IPS DF 19.7 (cell line): ENCODE results near the gene MYO1E.
"Not testable (repeated sequence)": the region's sequence is repeated elsewhere in the genome, so short reads cannot be mapped to it uniquely, and the experiment has no call there.

ENCODE experiments used
- DNase-seq: peaks from one replicate; pipeline ENCODE4 v3.0.0-alpha.2; 2013; ENCODE audit warnings: low read depth, low spot score

The MYO1E gene

DNA sequence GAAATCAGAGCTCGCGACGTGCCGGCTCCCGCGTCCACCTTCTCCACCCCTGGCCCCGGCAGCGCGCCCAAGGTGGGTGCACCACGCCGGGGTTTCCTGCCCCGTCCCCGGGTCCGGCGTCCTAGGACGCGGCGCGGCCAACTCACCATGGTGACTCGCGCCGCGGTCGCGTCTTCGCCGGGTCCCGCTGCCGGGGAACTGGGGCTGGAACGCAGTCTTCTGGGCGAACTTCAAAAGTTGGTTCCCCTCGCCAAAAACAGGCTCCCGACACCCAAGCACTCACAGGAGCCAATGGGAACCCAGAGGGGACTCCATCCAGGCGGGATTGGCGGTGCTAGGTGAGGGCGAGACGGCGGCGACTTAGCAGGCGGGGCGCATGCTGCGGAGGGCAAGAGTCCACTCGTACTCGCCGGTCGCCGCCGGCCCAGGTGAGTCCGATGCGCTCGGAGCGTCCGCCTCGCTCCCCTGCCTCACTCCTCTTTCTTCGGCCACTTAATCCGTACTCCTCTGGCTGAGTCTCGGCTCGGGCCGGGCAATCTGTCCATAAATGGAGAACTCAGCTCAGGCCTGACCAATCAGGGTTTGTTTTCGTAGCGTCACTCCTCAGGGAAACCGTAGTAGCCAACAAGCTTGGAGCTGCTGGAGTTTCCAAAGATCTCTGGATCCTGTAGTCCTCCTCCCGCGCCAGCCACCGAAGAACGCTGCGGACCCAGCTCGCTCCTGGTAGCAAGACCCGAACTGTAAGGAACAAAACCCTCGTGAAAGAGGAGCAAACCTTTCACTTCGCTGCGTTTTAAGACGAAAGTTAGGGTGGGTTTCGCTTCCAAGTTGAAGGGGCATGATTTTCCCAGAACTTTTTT is at the start of gene MYO1E:
Gene MYO1E, minus strand, starts transcription at position 520 of the 860 bp plus-strand sequence. Its CDS starts 371 bp downstream, at position 149.
- DNase-seq: peak; percentile 98

DNA sequence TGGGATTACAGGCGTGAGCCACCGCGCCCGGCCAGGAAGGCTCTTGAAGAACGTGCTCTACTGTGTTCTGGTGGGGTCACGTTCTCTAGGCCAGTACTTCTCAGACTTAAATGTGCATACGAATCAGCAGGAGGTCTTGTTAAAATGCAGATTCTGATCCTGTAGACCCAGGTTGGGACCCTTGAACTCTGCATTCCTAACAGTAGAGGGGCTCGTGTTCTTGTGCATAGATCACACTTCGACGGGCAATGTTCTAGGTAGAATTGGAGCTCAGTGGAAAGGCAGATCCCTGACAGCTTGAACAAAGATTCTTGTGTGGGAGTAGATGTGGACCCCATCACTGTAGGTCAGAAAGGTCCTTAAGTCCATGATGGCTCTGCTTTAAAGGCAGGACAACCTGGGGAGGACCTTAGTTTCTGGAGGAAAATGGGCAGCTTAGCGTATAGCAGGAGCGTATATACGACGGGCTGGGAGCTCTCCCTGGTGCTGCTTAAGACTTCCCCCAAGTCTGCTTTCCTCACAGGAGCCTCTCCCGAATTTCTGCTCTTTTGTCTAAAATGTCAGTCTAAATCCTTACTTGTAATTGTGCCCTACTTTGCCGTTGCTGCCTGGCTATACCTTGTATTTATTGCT is 48.4 kb upstream of the MYO1E start:
- peak; percentile 84 for DNase-seq

DNA sequence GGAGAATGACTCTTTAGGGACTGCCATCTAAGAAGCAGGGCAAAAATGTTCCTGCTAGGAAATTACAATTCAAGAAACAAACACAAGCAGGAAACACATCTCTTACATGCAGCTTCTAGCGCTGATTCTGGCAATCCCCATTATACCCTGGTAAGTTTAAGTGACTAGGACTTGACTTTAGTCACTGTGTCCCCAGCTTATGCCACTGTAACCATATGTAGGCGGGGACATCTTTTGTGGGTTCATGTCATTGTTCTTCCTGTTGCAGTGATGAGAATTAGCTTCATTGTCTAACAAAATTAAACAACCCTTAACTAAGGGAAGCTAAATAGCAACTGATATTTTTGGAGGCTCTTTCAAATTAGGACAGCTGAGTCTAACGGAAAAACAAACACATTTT is 47.4 kb upstream of the MYO1E start:
- DNase-seq: no peak

DNA sequence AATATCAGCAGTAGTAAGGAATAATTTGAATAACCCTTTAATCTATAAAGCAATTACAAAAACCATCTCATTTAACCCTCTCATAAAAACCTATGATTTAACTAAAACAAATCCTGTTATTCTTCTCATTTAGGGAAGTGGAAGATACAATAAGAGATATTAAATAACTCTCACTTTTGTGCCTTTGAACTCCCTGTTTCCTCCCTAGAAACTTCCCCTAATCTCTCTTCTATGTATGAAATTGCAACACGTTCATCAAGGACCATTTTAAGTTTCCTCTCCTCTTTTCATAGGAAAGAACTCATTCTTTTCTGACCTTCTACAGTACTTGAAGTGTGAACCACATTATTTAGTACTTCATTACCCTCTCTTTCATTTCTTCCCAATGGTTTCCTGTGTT is 46.5 kb upstream of the MYO1E start:
- DNase-seq: no peak

DNA sequence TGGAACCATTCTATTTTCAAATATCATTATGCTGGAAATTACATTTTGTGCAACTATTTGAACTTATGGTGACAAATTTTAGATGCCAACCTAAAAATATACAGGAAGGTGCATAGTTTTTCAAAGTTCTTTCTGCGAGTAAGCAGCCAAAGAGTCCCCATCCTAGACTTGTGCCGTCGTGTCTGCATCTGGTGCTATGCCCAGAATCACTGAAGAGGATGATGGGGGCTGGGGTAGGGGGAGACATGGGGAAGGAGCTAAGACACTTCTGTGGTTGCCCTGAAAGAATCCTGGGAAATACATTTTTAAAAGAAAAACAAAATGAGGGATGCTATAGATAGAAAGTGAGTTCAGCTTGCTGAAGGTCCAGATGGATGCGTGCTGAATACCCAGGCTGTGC is 44.1 kb upstream of the MYO1E start:
- no peak for DNase-seq

DNA sequence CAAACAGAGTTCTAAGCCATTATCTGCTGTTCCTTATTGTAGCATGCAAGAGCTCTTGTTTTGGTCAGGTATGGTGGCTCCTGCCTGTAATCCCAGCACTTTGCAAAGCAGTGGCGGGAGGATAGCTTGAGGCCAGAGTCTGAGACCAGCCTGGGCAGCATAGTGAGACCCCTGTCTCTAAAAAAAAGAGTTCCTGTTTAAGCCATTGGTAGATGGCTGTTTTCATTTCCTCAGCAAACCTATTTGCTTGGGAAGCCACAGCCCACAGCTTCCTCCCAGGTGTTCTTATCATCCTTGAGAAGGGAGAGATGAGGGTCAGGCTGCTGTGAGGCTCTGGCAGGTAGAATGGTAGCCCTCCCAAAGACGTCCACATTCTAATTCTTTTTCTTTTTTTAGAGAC is 40.9 kb upstream of the MYO1E start:
- DNase-seq: no peak

DNA sequence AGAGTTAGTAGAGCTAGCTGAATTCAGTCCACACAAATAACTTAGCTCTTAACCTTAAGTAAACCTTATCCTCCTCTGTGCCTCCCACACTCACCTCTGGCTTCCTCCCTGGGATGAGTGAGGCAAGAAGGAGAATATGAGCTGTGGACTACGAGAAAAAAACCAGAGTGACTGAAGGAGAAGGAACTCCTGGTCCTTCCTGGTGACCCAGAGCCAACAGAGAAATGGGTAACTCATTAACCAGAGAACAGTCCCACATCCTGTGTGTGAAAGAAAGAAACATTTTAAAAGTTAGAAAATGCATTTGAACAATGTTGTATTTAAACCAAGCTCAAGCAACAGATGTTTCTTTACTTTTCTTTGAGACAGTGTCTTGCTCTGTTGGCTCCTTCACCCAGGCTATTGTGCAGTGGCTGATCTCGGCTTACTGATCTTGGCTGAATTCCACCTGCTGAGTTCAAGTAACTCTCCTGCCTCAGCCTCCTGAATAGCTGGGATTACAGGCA is 37.8 kb upstream of the MYO1E start:
- DNase-seq: no peak

DNA sequence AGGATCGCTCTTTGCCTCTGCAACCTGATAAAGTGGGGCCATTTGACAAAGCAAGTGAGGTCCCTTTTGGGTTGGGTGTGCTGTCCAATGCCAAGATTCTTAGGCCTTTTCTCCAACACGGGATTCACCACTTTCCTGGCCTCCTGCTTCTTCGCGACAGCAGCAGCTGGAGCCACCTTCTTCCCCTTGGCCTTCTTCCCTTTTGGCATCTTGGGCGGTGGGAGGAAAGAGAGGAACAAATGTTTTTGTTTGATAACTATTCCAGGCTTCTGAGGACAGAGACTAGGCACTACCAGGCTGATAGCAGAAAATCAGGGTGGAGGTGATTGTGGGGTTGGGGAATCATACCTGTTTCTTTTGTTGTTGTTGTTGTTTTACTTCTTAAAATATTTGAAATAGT is 35.3 kb upstream of the MYO1E start:
- no peak for DNase-seq

DNA sequence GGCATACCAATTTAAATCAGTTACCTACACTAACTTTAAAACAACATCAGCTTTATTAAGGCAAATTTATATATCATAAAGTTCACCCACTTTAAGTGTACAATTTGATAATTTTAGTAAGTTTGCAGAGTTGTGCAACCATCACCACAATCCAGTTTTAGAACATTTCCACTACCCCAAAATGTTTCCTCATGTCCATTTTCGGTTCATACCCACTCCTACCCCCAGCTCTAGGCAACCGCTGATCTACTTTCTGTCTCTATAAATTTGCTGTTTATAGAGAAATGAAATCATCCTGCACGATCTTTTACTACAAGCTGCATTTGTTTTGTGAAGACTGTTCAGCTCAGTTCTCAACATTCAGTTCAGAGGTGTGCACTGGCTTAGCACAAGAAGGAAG is 33.8 kb upstream of the MYO1E start:
- DNase-seq: no peak

DNA sequence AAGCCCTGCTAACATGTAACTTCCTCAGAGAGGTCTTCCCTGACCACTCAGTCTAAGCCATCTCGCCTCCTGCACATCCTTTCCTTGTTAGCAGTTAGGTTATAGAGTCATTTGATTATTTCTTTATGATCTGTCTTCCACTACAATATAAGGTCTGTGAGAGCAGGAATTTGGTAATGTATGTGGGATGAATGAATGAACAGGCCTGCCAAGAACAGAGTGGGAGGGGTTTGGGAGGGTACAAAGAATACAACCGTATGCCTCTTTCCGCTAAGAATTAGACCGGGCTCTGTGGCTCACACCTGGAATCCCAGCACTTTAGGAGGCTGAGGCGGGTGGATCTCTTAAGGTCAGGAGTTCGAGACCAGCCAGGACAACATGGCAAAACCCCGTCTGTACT is 32.4 kb upstream of the MYO1E start:
- no peak for DNase-seq

DNA sequence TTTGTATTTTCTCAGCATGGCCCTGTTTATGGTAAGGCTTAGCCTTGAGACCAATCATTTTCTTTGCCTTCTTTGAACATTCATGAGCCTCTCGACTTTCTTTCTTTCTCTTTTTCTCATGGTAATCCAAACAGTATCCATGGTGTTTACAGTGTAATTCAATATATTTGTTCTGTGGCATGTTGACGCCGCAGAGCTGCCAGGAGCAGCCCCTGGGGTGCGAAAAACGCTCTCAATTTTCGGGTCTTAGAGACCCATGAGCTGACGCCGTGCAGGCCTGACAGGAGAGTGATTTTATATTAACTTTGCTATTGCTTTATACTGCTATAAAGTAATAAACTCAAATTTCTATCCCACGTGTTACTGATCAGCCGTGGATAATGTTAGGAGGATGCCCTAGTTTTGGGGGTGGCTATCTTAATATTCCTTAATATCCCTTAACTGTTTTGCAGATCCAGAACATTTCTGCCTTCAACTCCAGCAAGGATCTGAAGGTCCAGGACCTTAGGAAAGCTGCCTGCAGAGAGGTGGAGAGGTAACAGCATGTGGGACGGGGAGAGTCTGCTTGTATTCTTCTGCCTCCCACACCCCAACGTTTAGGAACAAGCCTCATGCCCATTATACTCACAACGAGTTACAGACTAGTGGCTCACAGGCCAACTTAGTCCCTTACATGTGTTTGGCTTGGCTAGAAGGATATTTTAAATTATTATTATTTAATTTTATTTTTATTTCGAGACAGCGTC is 29.3 kb upstream of the MYO1E start:
- DNase-seq: no peak

DNA sequence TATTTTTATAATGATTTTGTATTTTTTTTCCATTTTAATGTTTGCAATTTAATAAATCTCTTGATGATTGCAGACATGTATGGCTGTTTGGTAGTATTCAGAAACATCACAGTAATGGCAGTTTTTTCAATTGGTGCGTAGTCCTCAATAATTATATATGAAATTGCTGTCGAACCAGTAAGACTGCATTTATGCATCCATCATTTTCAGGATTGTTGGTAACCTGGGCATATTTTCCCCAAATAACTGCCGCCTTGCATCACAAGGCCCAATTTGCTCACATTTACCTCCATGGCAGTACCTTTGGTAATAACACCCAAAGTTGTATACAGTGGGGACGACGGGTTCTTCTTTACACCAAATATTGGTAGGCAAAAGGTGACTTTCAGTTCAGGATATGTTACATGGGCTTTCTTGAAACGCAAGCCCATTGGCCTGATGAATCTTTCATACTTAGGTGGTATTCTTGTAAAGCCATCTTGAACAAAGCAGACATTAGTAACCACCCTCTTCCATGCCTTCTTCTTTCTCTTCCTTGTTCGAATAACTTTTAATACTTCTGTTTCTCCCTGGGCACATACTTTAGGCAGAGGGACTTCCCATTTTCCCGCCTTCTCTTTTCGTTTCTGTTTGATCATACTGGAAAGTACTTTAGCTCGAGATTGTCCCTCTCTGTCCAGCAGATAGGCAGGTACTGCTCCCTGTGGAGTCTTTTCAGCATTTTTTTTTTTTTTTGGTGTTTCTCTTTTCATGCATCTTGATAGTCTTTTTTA is 28.6 kb upstream of the MYO1E start:
- DNase-seq: not testable (repeated sequence)

DNA sequence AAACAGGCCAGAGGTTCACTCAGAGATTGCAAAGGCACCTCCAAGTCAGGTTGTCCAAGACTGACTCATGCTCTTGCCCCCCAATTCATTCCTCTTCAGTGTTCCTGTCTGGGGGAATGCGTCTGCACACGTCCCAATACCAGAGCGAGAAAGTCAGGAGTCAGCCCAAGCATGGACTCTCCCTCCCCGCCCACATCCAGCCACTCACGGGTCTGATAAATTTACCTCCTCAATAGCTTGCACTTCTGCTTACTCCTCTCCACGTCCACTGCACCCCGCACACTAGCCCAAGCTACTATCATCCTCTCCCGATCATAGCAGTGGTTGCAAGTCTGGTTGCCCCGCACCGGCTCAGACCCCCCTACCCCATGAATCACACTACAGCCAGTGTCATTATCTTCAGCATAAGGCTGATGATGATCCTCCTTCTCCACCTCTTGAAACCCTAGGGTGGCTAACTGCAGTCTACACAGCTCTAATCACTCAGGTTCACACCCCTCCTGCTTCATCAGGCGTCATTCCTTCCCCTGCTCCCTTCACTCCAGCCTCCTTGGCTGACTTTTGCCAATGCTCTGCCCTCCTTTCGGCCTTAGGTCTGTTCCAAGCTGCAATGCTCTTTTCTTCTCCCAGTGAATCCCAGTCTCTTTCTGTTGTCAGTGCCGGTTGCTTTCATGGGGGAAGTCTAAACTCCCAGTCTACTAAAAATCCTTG is 27.6 kb upstream of the MYO1E start:
- no peak for DNase-seq

DNA sequence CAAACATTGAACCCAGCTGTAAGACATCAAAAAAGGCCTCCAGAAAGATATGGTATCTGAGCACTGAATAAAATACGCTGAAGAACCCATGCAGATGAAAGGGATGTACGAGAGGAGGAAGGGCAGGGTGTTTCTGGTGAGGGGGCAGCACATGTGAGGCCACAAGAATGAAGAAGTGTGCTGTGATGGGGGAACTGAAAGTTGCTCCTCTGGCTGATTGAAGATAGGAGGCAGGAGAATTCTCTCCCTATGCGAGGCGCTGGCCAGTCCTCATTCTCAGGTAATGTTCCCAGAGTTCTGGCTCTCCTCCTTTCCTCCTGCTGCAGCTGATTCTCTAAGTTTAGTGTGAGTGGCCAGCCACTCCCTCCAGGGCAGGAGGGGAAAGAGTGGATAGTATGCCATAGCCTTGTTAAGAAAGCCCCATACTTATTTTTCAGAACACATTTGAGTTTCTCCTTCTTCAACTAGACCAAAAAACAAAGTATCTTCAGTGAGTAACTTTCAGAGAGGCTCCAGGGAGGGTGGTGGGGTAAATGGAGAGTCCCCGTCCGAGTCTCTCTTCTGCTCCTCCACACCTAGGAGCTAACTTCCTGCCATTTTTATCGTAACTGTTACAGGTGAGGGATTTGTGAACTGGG is 26.9 kb upstream of the MYO1E start:
- DNase-seq: no peak

DNA sequence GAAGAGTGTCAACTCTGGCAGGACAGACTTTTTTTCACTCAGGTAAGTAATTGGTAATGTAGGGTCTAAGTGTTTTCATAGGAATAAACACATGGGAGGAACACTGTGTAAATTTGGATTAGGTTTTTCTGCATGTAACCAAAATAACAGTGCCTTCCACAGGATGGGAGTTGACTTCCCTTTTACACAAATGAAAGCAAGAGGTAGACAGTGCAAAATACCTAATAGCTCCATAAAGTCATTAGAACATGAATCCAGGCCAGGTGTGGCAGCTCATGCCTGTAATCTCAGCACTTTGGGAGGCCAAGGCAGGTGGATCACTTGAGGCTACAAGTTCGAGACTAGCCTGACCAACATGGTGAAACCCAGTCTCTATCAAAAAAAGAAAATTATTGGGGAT is 25.5 kb upstream of the MYO1E start:
- no peak for DNase-seq

DNA sequence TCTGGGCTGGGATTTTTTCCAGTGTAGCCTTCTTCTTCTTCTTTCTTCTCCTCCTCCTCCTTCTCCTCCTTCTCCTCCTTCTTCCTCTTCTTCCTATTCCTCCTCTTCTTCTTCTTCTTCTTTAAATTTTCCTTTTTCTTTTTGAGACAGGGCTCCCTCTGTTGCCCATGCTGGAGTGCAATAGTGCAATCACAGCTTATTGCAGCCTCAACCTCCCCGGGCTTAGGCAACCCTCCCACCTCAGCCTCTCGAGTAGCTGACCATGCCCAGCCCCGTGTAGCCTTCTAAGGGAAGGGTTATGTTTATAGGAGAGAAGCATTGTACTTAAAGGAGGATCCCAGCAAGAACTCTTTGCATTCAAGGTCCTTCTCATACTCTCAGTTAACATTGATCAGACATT is 24.0 kb upstream of the MYO1E start:
- no peak for DNase-seq

DNA sequence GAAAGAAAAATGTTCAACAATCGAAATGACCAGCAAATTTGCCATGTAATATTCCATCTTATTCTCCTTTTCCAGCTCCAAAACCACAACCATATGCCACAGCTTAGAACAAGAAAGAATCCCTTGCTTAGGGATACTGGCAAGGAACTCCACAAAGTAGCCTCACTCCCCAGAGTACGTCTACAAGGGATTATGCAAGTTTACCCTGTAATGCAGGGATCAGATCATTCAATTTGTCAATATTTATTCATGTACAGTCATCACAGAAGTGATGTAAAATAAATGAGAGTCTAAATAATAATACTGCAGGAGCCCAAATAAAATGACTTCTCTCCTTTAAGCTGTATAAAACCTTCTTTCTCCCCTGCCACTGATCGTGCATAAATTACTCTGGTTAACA is 23.5 kb upstream of the MYO1E start:
- no peak for DNase-seq

DNA sequence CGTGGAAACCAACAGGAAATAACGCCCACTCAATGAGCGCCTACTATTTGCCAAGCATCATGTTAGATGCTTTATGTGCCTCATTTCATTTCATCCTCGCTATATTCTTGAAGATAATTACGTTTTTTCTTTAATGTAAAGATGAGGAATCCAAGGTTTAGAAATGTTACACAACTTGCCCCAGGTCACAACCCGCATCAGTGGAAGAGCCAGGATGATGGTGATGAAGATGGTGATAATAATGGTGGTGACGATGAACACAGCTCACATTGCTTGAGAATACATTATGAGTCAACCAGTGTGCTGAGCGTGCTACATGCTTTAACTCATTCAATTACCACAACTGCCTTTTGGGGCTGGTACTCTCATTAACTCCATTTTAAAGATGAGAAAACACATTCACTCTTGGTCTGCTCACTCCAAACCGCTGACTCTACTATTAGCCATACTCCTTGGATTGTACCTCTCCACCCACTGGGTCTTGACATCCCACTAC is 21.5 kb upstream of the MYO1E start:
- no peak for DNase-seq

DNA sequence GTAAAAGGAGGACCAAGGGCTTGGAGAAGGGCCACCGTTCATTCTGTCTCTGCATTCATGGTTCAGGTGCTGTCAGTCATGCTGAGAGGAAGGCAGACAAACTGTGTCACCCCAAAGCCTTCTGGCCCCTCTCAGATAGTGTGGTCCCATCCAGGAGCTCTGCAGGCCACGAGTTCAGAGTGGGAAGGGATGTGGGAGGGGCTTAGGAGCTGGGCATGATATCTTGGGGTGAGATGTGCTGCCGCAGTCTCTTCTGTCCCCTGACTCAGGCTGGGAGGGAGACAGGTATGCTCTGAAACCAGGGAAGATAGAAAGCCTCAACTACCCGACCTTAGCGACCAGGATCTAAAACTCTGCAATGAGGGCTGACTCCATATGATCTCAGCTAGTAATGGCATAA is 19.6 kb upstream of the MYO1E start:
- no peak for DNase-seq

DNA sequence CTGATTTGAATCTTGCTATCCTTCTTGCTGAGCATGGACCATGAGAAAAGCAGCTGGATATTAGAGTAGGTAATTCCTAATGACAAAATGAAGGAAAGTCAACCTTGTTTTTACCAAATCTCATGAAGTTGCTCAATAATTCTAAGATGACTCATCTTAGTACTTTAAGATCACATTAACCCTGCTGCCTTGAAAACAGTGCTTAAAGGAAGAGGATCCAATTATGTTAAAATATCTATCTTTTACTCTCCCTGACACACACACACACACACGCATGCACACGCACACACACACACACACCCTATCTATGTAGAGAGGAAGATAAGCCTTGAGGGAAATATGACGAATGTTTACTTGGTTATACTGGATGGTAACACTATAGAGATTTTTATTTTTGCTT is 16.0 kb upstream of the MYO1E start:
- DNase-seq: no peak
